Measurements from ENCODE around the gene ZNF200.

Gene ZNF200

GRCh38 chr16:3175157-3176093 is 59.5 kb downstream of the ZNF200 start:
- no peak for DNase-seq (ENCODE audit: low read depth in 2 of 2)

DNA sequence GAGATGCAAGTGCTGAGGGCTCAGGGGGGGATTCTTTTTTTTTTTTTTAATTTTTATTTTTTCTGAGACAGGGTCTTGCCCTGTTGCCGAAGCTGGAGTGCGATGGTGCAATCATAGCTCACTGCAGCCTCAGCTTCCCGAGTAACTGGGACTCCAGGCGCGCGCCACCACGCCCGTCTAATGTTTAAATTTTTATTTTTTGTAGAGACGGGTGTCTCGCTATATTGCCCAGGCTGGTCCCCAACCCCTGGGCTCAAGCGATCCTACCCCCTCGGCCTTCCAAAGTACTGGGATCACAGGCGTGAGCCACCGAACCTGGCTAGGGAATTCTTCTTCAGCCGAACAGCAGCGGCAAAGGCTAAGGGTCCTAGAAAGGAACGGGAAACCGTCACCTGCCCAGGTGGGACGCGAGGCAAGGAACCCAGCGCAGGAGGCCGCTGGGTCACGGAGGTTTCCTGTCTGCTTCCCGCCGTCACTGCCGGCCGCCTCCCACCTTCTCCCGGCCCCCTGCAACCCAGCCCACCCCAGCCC is 60.3 kb downstream of the ZNF200 start:
- DNase-seq (ENCODE audit: low read depth in 2 of 2), result no peak

- no peak for DNase-seq (ENCODE audit: low read depth in 2 of 2)
These were observed 60.9 kb downstream of the ZNF200 start for GRCh38 chr16:3173892-3174617.

Measured in stimulated activated CD8-positive, alpha-beta memory T cell treated with anti-CD3 and anti-CD28 coated beads, Interleukin-7, amount 100 ng/mL, for 4 hours (primary cell).